ENCODE results near the gene IFI16. TPM values are rescaled to one million over a fixed set of nuclear protein-coding genes. Genes with fewer than 3 reads are reported as not detected.

IFI16 gene
- total and polyA plus RNA-seq, 10 of the 15 experiments (the other 5 are each of a cell fraction or from before 2014, with no cell fraction given) = 120 to 375 (median 188) TPM

DNA sequence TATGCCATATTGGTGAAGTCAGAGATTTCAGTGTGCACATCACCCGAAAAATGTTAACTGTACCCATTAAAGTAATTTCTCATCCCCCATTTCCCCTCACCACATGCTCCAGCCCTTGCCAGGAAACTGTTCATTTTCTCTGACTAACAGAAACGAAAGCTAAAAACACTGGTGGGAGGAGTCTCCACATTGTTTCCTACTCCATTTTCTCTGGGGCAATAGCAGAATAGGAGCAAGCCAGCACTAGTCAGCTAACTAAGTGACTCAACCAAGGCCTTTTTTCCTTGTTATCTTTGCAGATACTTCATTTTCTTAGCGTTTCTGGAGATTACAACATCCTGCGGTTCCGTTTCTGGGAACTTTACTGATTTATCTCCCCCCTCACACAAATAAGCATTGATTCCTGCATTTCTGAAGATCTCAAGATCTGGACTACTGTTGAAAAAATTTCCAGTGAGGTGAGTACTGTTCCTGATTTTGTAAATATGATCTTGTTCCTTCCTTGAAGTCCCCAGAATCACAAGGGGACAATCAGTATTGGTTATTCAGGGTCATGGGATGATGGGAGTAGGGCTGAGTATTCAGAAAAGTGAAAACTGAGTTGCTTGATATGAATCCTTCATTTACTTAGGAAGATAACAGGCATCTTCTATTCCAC is at the start of gene IFI16 (continued):
- 0 out of 2 replicates have a peak, but pooled peaks have one; percentile 72 for TF ChIP-seq MTA3 (IDR thresholded peaks at IDR 0.05; ENCODE audit: borderline replicate concordance, low read length)
- TF ChIP-seq ZZZ3 (IDR thresholded peaks at IDR 0.05; ENCODE audit: control insufficient read depth, insufficient read length, low read depth) = no peak
- TF ChIP-seq BACH1 (IDR thresholded peaks at IDR 0.05; ENCODE audit: borderline replicate concordance) = 0 out of 2 replicates have a peak, but pooled peaks have one; percentile 33
- TF ChIP-seq POLR2A (IDR thresholded peaks at IDR 0.05; ENCODE audit: low read depth, low read length) = peak; percentile 80
- TF ChIP-seq, protein P1, sequence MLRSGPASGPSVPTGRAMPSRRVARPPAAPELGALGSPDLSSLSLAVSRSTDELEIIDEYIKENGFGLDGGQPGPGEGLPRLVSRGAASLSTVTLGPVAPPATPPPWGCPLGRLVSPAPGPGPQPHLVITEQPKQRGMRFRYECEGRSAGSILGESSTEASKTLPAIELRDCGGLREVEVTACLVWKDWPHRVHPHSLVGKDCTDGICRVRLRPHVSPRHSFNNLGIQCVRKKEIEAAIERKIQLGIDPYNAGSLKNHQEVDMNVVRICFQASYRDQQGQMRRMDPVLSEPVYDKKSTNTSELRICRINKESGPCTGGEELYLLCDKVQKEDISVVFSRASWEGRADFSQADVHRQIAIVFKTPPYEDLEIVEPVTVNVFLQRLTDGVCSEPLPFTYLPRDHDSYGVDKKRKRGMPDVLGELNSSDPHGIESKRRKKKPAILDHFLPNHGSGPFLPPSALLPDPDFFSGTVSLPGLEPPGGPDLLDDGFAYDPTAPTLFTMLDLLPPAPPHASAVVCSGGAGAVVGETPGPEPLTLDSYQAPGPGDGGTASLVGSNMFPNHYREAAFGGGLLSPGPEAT (IDR thresholded peaks at IDR 0.05; ENCODE audit: low read depth) = peak; percentile 47; the same call in 1 of the 2 replicates
- peak; percentile 72; the same call in 1 of the 2 replicates for TF ChIP-seq MXI1 (IDR thresholded peaks at IDR 0.05; ENCODE audit: low read depth, low read length)
- TF ChIP-seq ZBTB33 (IDR thresholded peaks at IDR 0.05) = no peak
- TF ChIP-seq, protein P2, sequence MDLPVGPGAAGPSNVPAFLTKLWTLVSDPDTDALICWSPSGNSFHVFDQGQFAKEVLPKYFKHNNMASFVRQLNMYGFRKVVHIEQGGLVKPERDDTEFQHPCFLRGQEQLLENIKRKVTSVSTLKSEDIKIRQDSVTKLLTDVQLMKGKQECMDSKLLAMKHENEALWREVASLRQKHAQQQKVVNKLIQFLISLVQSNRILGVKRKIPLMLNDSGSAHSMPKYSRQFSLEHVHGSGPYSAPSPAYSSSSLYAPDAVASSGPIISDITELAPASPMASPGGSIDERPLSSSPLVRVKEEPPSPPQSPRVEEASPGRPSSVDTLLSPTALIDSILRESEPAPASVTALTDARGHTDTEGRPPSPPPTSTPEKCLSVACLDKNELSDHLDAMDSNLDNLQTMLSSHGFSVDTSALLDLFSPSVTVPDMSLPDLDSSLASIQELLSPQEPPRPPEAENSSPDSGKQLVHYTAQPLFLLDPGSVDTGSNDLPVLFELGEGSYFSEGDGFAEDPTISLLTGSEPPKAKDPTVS (IDR thresholded peaks at IDR 0.05; ENCODE audit: low read depth, low read length) = 0 out of 2 replicates have a peak, but pooled peaks have one; percentile 39
- peak; percentile 70; the same call in 1 of the 2 replicates for TF ChIP-seq MLLT1 (IDR thresholded peaks at IDR 0.05)
- TF ChIP-seq NR2C1 (IDR thresholded peaks at IDR 0.05) = no peak
- no peak; the same call in none of the 2 replicates for TF ChIP-seq PML (IDR thresholded peaks at IDR 0.05; ENCODE audit: low read length)
- TF ChIP-seq NBN (IDR thresholded peaks at IDR 0.05) = peak; percentile 22; the same call in 1 of the 2 replicates
- TF ChIP-seq CHD4 (IDR thresholded peaks at IDR 0.05) = no peak
- no peak for TF ChIP-seq ZBTB4 (CRISPR knock-in tag; IDR thresholded peaks at IDR 0.05)
- TF ChIP-seq TCF3 (IDR thresholded peaks at IDR 0.05; ENCODE audit: borderline replicate concordance, insufficient read depth, low read depth, low read length) = 0 out of 2 replicates have a peak, but pooled peaks have one; percentile 47
- no peak for TF ChIP-seq RFX5 (IDR thresholded peaks at IDR 0.05; ENCODE audit: low read depth, low read length)
